Stimulated activated CD8-positive, alpha-beta memory T cell treated with anti-CD3 and anti-CD28 coated beads, Interleukin-7, amount 100 ng/mL, for 1 hour (primary cell): Measurements from ENCODE around the gene TOX2.
A peak's percentile ranks its signal among the peaks of the same experiment; 100 is the strongest.

Experiments
- DNase-seq, 2 donors: peaks; one replicate each; pipeline ENCODE4 v3.0.0-alpha.2; 2020; ENCODE audit warnings: low read depth in 2 of 2

TOX2 gene

GRCh38 chr20:43940518-43941225 is 26.0 kb downstream of the TOX2 start:
- DNase-seq: no peak

- DNase-seq: no peak
These were observed 27.0 kb downstream of the TOX2 start for GRCh38 chr20:43941476-43942200.

DNA sequence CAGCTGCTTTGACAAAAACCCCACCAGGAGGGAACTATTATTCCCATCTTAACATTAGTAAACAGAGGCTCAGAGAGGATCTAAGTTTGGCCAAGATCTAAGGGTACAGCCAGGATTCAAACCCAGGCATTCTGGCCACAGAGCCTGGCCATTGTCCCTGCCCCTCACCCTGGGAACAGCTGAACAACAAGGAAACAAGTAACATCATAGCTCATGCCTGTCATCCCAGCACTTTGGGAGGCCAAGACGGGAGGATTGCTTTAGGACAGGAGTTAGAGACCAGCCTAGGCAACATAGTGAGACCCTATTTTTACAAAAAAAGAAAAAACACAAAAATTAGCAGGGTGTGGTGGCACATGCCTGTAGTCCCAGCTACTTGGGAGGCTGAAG is 27.5 kb downstream of the TOX2 start:
- DNase-seq: no peak

GRCh38 chr20:43942667-43943285 is 28.1 kb downstream of the TOX2 start:
- DNase-seq: no peak

DNA sequence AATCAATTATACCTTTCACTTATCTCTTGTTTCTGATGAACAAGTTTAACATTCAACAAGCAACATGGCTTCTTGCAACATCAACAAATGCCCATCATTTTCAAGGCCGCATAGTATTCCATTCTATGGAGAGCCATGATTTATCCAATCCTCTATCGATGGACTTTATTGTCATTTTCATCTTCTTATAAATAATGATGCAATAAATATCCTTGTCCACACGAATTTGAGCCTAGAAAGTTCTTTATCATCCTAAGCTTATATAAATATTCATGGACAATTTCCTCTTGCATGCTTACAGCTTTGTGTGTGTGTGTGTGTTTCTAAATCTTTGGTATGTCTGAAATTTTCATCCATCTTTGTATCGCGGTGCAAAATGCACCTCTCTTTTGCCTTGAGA is 29.1 kb downstream of the TOX2 start:
- no peak for DNase-seq

DNA sequence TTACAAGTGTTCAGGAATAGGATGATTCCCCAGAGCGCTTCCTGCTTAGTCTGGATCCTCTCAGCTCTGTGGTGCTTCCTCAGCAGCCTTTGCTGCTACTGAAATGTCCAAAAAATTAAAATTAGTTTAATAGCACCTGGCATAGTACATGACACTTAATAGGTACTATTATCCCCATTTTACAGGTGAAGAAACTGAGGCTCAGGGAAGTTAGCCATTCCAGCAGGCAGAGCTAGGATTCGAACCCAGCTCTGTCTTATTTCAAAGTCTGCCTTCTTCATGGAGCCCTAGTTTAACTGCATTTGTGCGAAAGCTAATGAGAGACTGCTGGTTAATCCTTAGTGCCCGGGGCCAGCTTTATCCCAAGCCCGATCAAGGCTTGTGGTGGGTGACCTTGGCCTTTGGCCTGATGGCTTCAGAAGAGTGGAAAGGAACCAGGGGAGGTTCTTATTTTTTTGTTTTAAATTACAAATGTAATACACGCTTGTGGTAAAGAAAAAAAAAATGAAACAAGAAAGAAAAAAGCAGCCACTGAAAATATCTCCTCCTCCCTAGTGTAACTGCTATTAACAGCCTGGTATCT is 30.1 kb downstream of the TOX2 start:
- DNase-seq: no peak

DNA sequence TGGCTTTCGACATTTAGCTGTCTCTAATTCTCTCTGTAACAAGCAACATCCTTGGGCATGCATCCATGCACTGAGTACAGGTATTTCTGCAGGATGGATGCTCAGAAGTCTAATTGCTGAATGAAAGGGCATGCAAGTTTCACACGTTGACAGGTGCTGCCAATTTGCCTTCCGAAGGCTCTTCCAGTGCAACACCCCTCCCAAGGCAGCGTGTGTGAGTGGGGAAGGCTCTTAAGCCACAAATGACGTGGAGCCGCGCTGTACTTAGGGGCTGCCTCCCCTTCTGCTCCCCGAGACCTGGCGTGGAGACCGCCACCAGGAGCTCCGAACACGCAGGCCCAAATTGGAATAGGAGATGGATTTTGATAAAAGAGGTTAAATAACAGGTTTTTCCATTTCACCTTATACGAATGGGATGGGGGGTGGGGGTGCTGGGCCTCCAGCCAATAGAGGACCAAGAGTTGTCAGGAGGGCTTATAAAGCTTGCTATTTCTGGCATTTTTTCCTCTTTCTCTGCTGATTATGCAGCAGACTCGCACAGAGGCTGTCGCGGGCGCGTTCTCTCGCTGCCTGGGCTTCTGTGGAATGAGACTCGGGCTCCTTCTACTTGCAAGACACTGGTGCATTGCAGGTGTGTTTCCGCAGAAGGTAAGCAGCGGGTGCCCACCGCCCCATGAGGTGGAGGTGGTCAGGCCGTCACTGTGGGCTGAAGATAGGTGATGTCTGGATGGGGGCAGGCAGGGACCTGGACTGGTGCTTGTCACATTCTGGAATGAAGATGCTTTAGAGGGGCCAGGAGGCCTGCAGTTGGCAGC is 30.9 kb downstream of the TOX2 start:
- DNase-seq: no peak

- DNase-seq: no peak
These were observed 31.5 kb downstream of the TOX2 start for GRCh38 chr20:43946206-43946491.

DNA sequence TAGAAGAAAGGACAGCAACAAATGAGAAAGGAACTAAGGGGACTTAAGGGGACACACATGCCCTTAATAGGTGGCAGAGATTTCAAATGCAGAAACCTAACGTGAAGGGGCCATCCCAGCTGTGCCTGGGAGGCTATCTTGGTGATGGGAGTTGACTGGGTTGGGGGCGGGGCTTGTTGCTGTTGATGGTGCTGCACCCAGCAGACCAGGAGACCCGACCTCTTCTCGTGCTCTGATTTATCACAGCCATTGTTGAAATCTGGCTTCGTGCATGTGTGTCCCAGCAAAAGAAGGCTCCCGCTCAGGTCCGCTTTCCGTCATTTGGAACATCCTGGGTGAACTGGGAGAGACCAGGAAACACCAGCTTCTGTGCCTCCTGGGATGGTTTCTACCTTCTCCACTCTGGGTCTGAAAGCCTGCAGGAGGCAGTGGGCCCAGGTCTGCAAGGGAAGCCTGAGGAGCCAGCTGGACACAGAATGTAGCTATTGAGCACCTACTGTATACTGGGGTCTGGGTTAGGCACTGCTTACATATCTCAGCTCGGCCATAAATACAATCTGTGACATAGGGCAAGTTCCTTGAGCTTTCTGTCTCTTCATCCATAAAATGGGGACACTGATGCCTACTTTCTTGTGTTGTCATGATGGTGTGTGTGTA is 32.1 kb downstream of the TOX2 start:
- no peak for DNase-seq

GRCh38 chr20:43947316-43947710 is 32.7 kb downstream of the TOX2 start:
- DNase-seq: no peak

DNA sequence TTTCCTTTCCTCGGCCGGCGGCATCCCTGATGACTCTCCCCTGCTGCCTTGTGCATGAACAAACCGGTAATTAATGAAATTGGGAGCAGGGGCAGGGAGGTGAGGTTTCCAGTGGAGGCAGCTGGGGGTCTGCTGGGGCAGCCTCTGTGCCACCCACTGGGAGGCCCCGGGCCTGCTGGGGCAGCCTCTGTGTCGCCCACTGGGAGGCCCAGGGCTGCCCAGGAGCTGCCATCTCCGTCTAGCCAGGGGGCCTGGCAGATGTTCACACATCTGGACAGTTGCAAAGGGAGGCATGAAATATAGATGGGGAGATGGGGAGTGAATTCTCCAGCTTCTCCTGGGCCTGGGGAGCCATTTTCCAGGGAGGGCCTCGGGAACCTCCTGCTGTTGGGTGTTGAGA is 33.8 kb downstream of the TOX2 start:
- no peak for DNase-seq

GRCh38 chr20:43949248-43949647 is 34.6 kb downstream of the TOX2 start:
- no peak for DNase-seq

GRCh38 chr20:43949741-43950618 is 35.3 kb downstream of the TOX2 start:
- peak; percentile 34 to 46 for DNase-seq

GRCh38 chr20:43953919-43954592 is 39.4 kb downstream of the TOX2 start:
- DNase-seq: no peak

DNA sequence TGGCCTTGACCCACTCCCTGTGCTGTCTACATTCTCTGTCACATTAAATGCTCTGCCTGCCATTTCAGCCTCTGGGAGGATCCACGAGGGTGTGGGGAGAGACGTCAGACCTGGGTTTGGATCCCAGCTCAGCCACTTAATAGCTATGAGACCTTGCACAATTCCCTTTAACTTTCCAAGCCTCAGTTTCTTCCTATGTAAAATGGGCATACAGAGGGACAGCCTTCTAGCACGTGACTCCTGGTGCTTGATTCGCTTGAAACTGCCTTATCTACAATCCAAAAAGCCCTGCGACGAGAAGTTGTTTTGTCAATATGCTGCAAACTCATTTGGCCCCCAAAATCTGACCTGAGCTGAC is 40.0 kb downstream of the TOX2 start:
- DNase-seq: no peak

DNA sequence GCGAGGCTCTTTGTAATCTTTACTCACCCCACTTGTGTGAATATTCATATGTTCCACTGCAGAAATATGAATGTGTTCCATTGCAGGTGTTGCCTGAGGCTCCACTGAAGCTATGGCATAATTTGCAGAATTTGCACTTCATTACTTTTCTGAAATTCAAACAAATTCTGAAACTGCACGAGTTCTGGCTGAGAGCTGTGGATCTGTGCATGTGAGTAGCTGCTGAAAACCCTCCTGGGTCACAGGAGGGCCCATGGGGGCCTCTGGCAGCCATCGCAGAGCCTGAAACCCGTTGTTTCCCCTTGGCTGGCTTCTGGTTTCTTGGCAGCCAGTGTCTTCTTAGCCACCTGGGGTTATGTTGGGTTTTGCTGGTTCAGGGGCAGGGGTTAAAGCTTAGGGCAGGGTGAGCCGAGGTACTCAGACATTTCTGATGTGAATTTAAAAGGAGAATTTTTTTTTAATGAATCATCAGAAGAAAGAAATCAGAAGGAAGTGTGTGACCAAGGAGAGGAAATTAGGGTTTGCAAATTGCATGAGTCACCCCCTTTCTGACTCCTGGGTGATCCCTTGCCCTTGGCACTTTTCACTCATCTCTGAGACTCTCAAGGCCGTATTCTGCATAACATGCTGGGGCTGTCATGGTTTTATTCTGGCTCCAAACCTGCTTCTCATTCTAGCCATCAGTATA is 40.6 kb downstream of the TOX2 start:
- no peak for DNase-seq

DNA sequence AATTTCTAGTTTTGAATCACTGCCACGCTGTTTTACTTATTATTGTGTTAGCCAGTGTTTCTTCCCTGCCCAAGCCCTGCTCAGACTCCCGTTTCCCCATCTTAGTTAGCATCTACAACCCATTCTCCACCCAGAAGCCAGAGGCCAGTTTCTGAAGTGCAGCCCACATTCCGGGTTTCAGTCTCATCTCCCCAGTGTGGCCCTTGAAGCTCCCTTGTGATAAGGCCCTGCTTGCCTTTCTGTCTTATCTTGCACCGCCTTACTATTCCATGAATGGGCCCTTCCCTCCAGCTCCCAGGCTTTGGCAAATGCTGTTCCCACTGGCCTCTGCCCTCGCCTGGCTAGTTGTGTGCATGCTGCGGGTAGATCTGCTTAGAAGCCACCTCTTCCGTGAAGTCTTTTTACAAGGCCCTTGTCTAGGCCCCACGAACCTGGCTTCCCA is 41.1 kb downstream of the TOX2 start:
- no peak for DNase-seq

- DNase-seq: no peak
These were observed 42.7 kb downstream of the TOX2 start for GRCh38 chr20:43957392-43957791.

DNA sequence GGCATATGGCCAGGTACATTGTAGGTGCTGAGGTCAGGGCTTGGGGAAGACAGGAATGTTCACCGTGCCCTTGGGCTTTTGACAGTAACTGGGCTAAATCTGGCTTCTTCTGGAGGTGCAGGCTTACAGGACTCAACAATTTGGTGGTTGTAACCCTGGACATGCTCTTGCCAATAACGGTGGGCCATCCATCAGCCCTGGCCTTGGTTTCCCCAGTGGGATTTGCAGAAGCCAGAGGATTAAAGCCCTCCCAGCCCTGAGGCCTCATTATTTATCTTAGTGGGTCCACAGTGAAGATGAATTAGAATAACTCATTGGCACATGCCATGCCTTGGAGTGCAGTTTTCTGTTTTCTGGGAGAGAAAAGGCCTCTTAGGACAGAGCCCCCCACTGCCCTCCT is 44.0 kb downstream of the TOX2 start:
- no peak for DNase-seq
